ENCODE results near the gene RPRD2. TPM values are rescaled to one million over a fixed set of nuclear protein-coding genes. Genes with fewer than 3 reads are reported as not detected.

Gene RPRD2
- total and polyA plus RNA-seq, 9 of the 15 experiments (the other 6 are each of a cell fraction or from before 2014, with no cell fraction given) = 1.5 to 21.6 (median 7.7) TPM

DNA sequence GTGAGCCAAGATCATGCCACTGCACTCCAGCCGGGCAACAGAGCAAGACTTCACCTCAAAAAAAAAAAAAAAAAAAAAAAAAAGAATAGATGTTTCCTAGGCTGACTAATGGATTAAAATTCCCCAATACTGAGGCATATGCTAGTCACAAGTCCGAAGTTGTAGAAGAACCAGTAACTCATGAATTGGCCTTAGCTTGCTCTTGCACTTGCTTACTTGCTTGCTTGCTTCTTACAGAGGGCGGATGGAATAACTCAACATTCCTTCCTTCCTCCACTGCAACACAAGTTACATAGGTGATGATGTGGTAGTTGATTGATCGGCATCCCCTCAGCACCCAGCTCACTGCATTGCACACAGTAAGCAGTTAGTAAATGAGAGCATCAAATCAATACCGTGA lies 120.5 kb downstream of the RPRD2 start (continued):
- TF ChIP-seq NONO (IDR thresholded peaks at IDR 0.05; ENCODE audit: low read depth in 2 of 2, low read length in 1 of 2) = no peak
- no peak for TF ChIP-seq SREBF1 (IDR thresholded peaks at IDR 0.05; ENCODE audit: borderline replicate concordance, low read depth, low read length)
- no peak for TF ChIP-seq PTTG1 (tag; IDR thresholded peaks at IDR 0.05; ENCODE audit: low read depth)

DNA sequence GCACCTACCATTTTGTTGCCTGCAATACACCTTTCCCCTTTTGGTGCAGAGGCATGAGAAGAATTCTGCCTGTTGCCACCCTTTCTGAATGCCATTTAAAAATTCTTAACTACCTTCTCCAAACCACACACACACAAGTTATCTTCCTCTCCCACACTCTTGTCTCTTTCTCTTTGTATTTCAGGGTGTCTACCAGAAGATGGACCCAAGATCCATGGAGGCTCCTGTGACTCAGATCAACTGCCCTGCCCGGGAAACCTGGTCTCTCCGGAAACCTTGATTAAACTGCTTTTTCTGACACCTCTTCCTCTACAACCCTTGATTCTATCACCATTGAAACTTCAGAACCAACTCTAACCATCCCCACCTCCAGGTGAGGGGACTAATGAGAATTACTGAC lies 120.9 kb downstream of the RPRD2 start:
- peak overlapping the region in 1 of 2 experiments; percentile 20; a peak in 1 of 4 replicates for H3K9ac ChIP-seq (ENCODE audit: insufficient read depth in 1 of 2, low read depth in 2 of 2, low read length in 2 of 2)
- TF ChIP-seq PRMT5 (CRISPR knock-in tag; IDR thresholded peaks at IDR 0.05) (no peak), HOXB6 (CRISPR knock-in tag; IDR thresholded peaks at IDR 0.05; ENCODE audit: borderline replicate concordance) (no peak), XRCC5 (IDR thresholded peaks at IDR 0.05; ENCODE audit: low read depth, low read length) (no peak), MCM5 (IDR thresholded peaks at IDR 0.05; ENCODE audit: low read depth) (no peak)
- TF ChIP-seq, protein P1, sequence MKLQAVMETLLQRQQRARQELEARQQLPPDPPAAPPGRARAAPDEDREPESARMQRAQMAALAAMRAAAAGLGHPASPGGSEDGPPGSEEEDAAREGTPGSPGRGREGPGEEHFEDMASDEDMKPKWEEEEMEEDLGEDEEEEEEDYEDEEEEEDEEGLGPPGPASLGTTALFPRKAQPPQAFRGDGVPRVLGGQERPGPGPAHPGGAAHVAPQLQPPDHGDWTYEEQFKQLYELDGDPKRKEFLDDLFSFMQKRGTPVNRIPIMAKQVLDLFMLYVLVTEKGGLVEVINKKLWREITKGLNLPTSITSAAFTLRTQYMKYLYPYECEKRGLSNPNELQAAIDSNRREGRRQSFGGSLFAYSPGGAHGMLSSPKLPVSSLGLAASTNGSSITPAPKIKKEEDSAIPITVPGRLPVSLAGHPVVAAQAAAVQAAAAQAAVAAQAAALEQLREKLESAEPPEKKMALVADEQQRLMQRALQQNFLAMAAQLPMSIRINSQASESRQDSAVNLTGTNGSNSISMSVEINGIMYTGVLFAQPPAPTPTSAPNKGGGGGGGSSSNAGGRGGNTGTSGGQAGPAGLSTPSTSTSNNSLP (IDR thresholded peaks at IDR 0.05; ENCODE audit: borderline replicate concordance, low read depth, low read length) = no peak
- TF ChIP-seq, protein P2, sequence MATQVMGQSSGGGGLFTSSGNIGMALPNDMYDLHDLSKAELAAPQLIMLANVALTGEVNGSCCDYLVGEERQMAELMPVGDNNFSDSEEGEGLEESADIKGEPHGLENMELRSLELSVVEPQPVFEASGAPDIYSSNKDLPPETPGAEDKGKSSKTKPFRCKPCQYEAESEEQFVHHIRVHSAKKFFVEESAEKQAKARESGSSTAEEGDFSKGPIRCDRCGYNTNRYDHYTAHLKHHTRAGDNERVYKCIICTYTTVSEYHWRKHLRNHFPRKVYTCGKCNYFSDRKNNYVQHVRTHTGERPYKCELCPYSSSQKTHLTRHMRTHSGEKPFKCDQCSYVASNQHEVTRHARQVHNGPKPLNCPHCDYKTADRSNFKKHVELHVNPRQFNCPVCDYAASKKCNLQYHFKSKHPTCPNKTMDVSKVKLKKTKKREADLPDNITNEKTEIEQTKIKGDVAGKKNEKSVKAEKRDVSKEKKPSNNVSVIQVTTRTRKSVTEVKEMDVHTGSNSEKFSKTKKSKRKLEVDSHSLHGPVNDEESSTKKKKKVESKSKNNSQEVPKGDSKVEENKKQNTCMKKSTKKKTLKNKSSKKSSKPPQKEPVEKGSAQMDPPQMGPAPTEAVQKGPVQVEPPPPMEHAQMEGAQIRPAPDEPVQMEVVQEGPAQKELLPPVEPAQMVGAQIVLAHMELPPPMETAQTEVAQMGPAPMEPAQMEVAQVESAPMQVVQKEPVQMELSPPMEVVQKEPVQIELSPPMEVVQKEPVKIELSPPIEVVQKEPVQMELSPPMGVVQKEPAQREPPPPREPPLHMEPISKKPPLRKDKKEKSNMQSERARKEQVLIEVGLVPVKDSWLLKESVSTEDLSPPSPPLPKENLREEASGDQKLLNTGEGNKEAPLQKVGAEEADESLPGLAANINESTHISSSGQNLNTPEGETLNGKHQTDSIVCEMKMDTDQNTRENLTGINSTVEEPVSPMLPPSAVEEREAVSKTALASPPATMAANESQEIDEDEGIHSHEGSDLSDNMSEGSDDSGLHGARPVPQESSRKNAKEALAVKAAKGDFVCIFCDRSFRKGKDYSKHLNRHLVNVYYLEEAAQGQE (IDR thresholded peaks at IDR 0.05; ENCODE audit: borderline replicate concordance) = peak; percentile 51
- TF ChIP-seq, protein P2 (CRISPR knock-in tag; IDR thresholded peaks at IDR 0.05; ENCODE audit: low read depth) = no peak

More for the DNA sequence above, 120.9 kb downstream of the RPRD2 start:
- peak overlapping the region; percentile 9; the same call in 1 of the 2 replicates for H3K4me2 ChIP-seq (ENCODE audit: insufficient read depth, low read length)
- H3K36me3 ChIP-seq (ENCODE audit: control insufficient read depth, insufficient read depth, low read length) = peaks cover 13% of the 10 kb centered on the region
- 4% methylated on average over 2 of the region's 2 CpGs for WGBS (ENCODE audit: insufficient coverage, low coverage, missing lambda C conversion rate)
- ATAC-seq = peak; percentile 67
- DNase-seq (ENCODE audit: extremely low read depth in 1 of 4, low spot score in 3 of 4) = peak in 3 of 4 experiments; percentile 44 to 83 (median 72)
- peak overlapping the region; percentile 69 for H2AFZ ChIP-seq (ENCODE audit: low read depth, low read length)
- FAIRE-seq = peak; percentile 61
- H4K20me1 ChIP-seq (replicated peaks; ENCODE audit: control insufficient read depth, insufficient read depth, low read length) = no peaks in the 10 kb centered on the region
- no peaks in the 10 kb centered on the region for H3K9me3 ChIP-seq (replicated peaks; ENCODE audit: control insufficient read depth, insufficient read depth, low read depth, low read length)
- no peak overlapping the region for H3K4me3 ChIP-seq
- H3K27ac ChIP-seq (ENCODE audit: extremely low read depth, low read depth, low read length) = peak overlapping the region; percentile 27; the same call in 2 of the 3 replicates
- intact Hi-C loops (cut with micrococcal nuclease) (loop anchor here (1.0 to 10.0 kb wide), 2 partner anchors 75 to 140 kb away; partner anchors contain the start of gene ENSA), in situ Hi-C loops (cut with MboI) (no loop called here)
- H3K4me1 ChIP-seq (replicated peaks in 1 of 2; ENCODE audit: control insufficient read depth in 2 of 2, insufficient read depth in 2 of 2, low read length in 2 of 2) = peaks cover 3 to 10% of the 10 kb centered on the region in 2 experiments; a peak in 3 of 5 replicates
- peaks cover 18% of the 10 kb centered on the region for H3K79me2 ChIP-seq (ENCODE audit: control insufficient read depth, insufficient read depth, low read length)
- no peaks in the 10 kb centered on the region for H3K9me1 ChIP-seq (ENCODE audit: control insufficient read depth, insufficient read depth, low read length)
- ChIA-PET POLR2A (interaction anchor here (1.1 kb wide), 2 partner anchors 10 to 74 kb away, joined by 4 to 5 read pairs; no protein-coding TSS in a partner anchor), CTCF (ENCODE audit: low intra/inter-chr PET ratio) (interaction anchor here (0.7 to 1.4 kb wide), 4 partner anchors 24 to 329 kb away, joined by 3 to 5 read pairs (median 4); no protein-coding TSS in a partner anchor)
- H3K27me3 ChIP-seq (ENCODE audit: control insufficient read depth in 2 of 2, insufficient read depth in 2 of 2, low read length in 2 of 2) = no peaks in the 10 kb centered on the region
- BruUV-seq (replicated peaks) = no TSS peak
